Stimulated activated CD4-positive, alpha-beta T cell treated with anti-CD3 and anti-CD28 coated beads, TNF-alpha, amount 100 ng/mL, for 4 hours (primary cell): ENCODE data around the gene EFCAB8.
"Not testable (repeated sequence)": the region's sequence is repeated elsewhere in the genome, so short reads cannot be mapped to it uniquely, and the experiment has no call there.

ENCODE experiments used
- DNase-seq, 3 experiments: peaks; one replicate each; pipeline ENCODE4 v3.0.0-alpha.2; 2020; ENCODE audit warnings: low read depth in 3 of 3

The EFCAB8 gene

GRCh38 chr20:32909896-32910571 lies 51.3 kb downstream of the EFCAB8 start:
- DNase-seq: no peak

- DNase-seq: no peak
Measured at GRCh38 chr20:32911355-32911754, 52.6 kb downstream of the EFCAB8 start.

GRCh38 chr20:32912688-32913087 lies 54.0 kb downstream of the EFCAB8 start:
- no peak for DNase-seq

GRCh38 chr20:32914031-32914430 lies 55.3 kb downstream of the EFCAB8 start:
- DNase-seq: no peak

GRCh38 chr20:32917191-32917950 lies 58.6 kb downstream of the EFCAB8 start:
- DNase-seq: no peak

GRCh38 chr20:32918296-32918695 lies 59.6 kb downstream of the EFCAB8 start:
- no peak for DNase-seq

- DNase-seq: no peak
Measured at GRCh38 chr20:32918751-32919150, 60.0 kb downstream of the EFCAB8 start.

- no peak for DNase-seq
Measured at GRCh38 chr20:32920066-32920465, 61.3 kb downstream of the EFCAB8 start.

- no peak for DNase-seq
Measured at GRCh38 chr20:32920530-32921298, 62.0 kb downstream of the EFCAB8 start.

- DNase-seq: no peak
Measured at GRCh38 chr20:32922466-32922865, 63.7 kb downstream of the EFCAB8 start.

GRCh38 chr20:32924781-32925180 lies 66.1 kb downstream of the EFCAB8 start:
- DNase-seq: no peak

GRCh38 chr20:32925481-32926196 lies 66.9 kb downstream of the EFCAB8 start:
- DNase-seq: no peak

GRCh38 chr20:32929162-32929561 lies 70.4 kb downstream of the EFCAB8 start:
- DNase-seq: no peak

- no peak for DNase-seq
Measured at GRCh38 chr20:32930181-32930580, 71.5 kb downstream of the EFCAB8 start.

- DNase-seq: no peak
Measured at GRCh38 chr20:32930701-32931100, 72.0 kb downstream of the EFCAB8 start.

GRCh38 chr20:32934580-32934979 lies 75.9 kb downstream of the EFCAB8 start:
- no peak for DNase-seq

- DNase-seq: no peak
Measured at GRCh38 chr20:32941155-32941885, 82.6 kb downstream of the EFCAB8 start.

GRCh38 chr20:32943490-32944052 lies 84.8 kb downstream of the EFCAB8 start:
- no peak for DNase-seq

GRCh38 chr20:32945710-32946221 lies 87.0 kb downstream of the EFCAB8 start:
- DNase-seq: no peak

- no peak for DNase-seq
Measured at GRCh38 chr20:32946629-32947028, 87.9 kb downstream of the EFCAB8 start.

- not testable (repeated sequence) for DNase-seq
Measured at GRCh38 chr20:32950539-32950938, 91.8 kb downstream of the EFCAB8 start.
